ENCODE results near the gene FBXO45.
A peak's percentile ranks its signal among the peaks of the same experiment; 100 is the strongest.
"Not testable (repeated sequence)": the region's sequence is repeated elsewhere in the genome, so short reads cannot be mapped to it uniquely, and the experiment has no call there.

The FBXO45 gene

GRCh38 chr3:196558476-196558875 lies 10.0 kb upstream of the FBXO45 start:
- no peak for DNase-seq

DNA sequence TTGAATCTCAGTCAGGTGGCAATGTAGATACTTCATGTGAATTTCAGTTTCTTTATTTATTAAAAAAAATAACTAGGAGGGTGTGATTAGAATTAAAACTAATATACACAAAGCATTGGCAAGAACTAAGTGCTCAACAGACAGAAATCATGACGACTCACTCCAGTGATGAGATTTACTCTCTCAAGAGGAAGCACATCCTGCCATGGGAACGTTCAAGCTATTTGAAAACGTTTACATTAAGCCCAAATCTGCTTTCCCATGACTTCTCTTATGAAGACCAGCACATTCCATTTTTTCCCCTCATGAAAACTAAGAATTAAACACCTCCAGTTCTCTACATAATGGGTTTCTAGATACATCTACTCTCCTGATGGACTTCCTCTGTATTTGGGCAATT lies 8.6 kb upstream of the FBXO45 start:
- no peak for DNase-seq

- DNase-seq: peak; percentile 76
Measured at GRCh38 chr3:196563721-196564225, 4.7 kb upstream of the FBXO45 start.

GRCh38 chr3:196569003-196569516 lies 600 bp downstream of the FBXO45 start:
- peak; percentile 56 for DNase-seq

GRCh38 chr3:196570332-196570731 lies 1.9 kb downstream of the FBXO45 start:
- DNase-seq: not testable (repeated sequence)

DNA sequence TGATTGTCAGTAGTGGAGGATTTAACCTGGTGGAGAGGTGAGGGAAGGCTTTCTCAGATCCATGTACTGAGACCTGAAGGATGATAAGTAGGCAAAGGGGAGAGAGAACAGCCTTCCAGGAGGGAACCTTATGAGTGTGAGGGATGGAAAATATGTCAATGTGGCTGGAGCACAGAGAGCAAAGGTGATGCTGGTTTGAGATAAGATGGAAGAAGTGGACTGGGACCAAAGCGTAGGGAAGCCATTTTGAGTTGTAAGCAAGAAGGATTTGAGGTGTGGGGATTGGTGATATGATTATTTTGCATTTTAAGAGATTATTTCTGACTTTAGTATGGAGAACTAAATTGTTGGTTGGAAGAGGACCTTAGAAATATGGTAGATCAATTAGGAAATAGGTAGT lies 3.9 kb downstream of the FBXO45 start:
- no peak for DNase-seq

GRCh38 chr3:196585044-196585757 lies 16.7 kb downstream of the FBXO45 start:
- no peak for DNase-seq

GRCh38 chr3:196590279-196590678 lies 21.8 kb downstream of the FBXO45 start:
- DNase-seq: no peak

GRCh38 chr3:196596355-196596754 lies 27.9 kb downstream of the FBXO45 start:
- no peak for DNase-seq

DNA sequence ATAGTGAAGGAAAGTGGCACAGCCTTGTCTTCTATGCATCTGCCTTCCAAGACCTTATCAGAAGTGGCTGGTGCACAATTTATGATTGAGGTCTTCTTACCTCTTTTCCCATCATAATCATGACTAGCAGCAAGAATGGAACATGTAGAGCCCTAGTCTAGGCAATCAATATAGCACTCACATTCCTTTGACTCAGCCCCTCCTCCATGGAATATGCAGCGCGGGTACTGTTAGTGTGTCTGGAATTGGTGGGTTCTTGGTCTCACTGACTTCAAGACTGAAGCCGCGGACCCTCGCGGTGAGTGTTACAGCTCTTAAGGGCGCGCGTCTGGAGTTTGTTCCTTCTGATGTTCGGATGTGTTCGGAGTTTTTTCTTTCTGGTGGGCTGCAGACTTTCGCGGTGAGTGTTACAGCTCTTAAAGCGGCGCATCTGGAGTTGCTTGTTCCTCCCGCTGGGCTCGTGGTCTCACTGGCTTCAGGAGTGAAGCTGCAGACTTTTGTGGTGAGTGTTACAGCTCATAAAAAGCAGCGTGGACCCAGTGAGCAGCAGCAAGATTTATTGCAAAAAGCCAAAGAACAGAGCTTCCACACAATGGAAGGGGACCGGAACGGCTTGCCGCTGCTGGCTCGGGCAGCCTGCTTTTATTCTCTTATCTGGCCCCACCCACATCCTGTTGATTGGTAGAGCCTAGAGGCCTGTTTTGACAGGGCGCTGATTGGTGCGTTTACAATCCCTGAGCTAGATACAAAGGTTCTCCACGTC lies 29.7 kb downstream of the FBXO45 start:
- DNase-seq: peak; percentile 71

DNA sequence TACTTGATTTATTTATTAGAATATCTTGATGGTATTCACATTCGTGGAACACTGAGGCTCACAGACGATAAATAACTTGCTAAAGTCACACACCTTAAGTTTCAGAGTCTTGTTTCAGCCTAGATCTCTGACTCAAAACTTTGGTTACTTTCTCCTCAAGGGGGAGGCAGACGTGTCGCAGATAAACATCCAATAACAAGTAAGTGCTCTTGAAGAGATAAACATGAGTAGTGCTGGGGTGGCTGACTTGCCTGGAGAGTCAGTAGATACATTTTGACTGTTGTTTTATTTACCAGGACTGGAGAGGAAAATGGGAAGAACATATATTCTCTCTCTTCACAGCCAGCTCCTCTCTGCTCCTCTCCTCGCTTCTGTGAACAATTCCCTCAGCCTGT lies 31.3 kb downstream of the FBXO45 start:
- DNase-seq: no peak

DNA sequence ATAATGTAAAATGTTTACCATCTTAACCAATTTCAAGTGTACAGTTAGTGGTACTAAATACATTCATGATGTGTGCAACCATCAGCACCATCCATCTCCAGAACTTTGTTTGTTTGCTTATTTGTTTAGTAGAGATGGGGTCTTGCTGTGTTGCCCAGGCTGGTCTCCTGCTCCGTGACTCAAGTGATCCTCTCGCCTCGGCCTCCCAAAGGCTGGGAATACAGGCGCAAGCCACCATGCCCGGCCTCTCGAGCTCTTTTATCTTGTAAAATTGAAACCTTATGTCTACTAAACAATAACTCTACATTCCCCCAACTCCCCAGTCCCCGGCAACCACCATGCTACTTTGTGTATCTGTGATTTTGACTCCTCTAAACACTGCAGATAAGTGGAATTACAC lies 31.9 kb downstream of the FBXO45 start:
- no peak for DNase-seq

- DNase-seq: no peak
Measured at GRCh38 chr3:196602673-196603072, 34.2 kb downstream of the FBXO45 start.

DNA sequence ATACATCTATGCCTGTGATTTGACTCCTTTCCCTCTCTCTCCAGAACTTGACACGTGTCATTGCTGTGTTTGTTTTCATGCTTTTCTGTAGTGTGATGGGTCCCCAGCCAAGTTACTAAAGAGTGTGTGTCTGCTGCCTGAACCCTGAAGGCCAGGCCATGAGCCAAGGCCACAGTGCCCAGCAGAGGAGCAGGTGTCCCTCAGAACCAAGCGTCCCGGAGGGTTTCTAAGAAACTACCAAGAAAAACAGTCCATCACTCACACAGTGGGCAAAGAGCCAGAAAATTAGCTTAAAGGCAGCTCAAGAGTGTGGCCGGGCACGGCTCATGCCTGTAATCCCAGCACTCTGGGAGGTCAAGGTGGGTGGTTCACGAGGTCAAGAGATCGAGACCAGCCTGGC lies 35.2 kb downstream of the FBXO45 start:
- DNase-seq: no peak

- peak; percentile 41 for DNase-seq
Measured at GRCh38 chr3:196604548-196604947, 36.1 kb downstream of the FBXO45 start.

DNA sequence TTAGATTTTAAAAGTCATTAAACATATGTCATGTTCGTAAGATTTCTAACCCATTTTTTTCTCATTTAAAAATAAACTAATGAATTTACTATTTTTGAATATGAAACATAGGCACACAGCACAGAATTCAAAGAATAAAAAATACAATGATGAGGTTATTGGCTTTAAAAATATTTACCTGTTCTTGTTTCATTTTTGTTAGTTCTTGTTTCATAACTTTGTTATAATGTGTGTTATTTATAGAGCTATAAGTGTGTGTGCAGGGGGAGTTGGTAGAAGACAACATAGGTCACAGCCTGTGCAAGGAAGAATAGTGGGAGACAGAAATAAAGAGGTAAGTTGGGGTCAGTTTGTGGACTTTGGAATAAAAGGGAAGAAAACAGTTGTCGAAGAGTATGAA lies 40.2 kb downstream of the FBXO45 start:
- no peak for DNase-seq

- DNase-seq: peak; percentile 98
Measured at GRCh38 chr3:196609343-196609775, 40.9 kb downstream of the FBXO45 start.

DNA sequence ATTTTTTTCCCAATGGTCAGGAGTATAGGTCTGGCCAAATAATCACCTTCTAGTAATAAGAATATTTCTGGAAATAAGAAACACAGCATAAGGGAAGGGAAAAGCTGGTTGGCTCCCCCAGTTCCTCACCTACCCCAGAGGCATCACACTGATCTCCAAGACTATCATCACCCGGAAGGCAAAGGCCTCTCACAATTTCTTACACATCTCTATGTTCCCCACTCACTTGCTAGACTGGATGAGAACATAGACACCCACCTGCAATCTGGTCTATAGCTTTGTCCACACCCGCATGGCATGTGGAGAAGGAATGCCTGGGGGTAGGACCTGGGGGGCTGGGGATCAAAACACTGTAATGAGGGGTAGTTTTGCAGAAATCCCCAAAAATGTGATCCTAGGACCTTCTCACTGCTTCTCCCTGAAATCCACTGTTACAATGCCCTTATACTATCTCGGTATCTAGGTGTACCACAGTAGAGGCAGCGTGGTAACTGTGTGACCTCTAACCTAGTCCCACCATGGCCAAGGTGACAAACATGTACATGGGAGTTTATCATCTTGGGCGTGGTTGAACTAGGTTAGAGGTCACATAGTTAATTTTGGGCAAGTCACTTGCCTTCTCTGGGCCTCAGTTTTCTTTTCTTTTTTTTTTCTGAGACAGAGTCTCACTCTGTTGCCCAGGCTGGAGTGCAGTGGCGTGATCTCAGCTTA lies 41.5 kb downstream of the FBXO45 start:
- DNase-seq: peak; percentile 39

DNA sequence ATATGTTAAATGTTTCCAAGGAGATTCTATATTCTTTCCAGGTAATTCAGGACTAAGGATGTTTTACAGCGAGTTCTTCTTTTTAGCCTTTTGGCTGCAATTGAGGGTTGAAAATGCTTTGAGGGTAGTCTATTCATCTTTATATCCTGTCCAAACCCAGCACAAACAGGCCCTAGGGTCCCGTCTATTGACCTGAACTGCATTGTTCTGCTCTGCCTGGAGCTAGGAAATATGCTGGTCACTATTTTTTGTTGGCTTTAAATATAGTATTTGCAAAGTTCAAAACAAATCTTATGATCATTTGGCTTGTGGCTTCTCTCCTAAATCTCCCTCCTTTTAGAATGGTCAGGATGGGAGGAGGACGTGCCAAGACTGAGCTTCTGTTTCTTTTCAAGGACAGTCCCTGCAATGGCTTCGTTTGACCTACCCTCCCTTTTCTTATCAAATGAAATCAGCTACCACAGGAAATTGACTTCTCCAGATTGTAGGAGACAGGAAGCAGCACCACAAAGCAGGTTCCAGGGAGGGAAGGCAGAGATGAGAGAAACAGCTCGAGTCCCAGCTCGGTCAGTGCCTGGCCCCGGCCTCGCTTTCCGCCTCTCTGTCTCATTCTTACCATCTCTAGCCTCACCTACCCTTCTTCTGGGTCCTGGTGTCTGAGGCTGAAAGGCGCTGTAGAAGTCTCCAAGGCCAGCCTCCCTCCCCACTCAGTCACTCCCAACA lies 43.5 kb downstream of the FBXO45 start:
- DNase-seq: peak; percentile 41

GRCh38 chr3:196615234-196615633 lies 46.8 kb downstream of the FBXO45 start:
- not testable (repeated sequence) for DNase-seq

DNA sequence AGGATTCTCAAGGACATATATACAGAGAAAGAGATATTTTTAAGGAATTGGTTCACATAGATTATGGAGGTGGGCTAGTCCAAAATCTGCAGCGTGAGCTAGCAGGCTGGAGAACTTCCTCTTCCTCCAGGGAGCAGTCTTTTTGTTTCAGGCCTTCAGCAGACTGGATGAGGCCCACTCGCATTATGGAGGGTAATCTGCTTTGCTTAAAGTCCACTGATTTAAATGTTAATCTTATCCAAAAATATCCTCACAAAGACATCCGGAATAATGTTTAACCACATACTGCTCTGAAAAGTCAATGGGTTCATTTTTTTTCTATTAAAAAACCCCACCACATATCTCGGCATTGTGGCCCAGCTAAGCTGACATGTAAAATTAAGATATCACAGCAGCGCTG lies 48.8 kb downstream of the FBXO45 start:
- DNase-seq: no peak

GRCh38 chr3:196619223-196619622 lies 50.8 kb downstream of the FBXO45 start:
- no peak for DNase-seq

- DNase-seq: not testable (repeated sequence)
Measured at GRCh38 chr3:196619627-196620026, 51.2 kb downstream of the FBXO45 start.
